Endothelial cell (in vitro differentiated cells): ENCODE data around the gene RPS21. TPM values are rescaled to one million over a fixed set of nuclear protein-coding genes. Genes with fewer than 3 reads are reported as not detected.

Experiments
- DNase-seq: peaks from one replicate; pipeline ENCODE4 v3.0.0; 2021; ENCODE audit warnings: low spot score
- H3K27ac Mint-ChIP-seq: one replicate; pipeline ENCODE4 v1.8.0; 2021; ENCODE audit warnings: mixed read lengths, inconsistent platforms; ENCODE audit not compliant: unreplicated experiment
- H3K27me3 Mint-ChIP-seq: one replicate; pipeline ENCODE4 v1.8.0; 2021; ENCODE audit warnings: mild to moderate bottlenecking, moderate library complexity, mixed read lengths, inconsistent platforms; ENCODE audit not compliant: unreplicated experiment
- H3K36me3 Mint-ChIP-seq: one replicate; pipeline ENCODE4 v1.8.0; 2021; ENCODE audit warnings: mild to moderate bottlenecking, low read depth, mixed read lengths, inconsistent platforms; ENCODE audit not compliant: unreplicated experiment
- H3K4me1 Mint-ChIP-seq: one replicate; pipeline ENCODE4 v1.8.0; 2021; ENCODE audit warnings: mild to moderate bottlenecking, mixed read lengths, inconsistent platforms; ENCODE audit not compliant: unreplicated experiment
- H3K4me3 Mint-ChIP-seq: one replicate; pipeline ENCODE4 v1.8.0; 2021; ENCODE audit warnings: mild to moderate bottlenecking, mixed read lengths, inconsistent platforms; ENCODE audit not compliant: unreplicated experiment
- H3K9me3 Mint-ChIP-seq: one replicate; pipeline ENCODE4 v1.8.0; 2021; ENCODE audit warnings: mixed read lengths, inconsistent platforms; ENCODE audit not compliant: unreplicated experiment
- CTCF ChIP-seq: fragments of 200-600 bp; sonication (generic); IDR thresholded peaks from one replicate; pipeline ENCODE4 v1.5.0; 2021; ENCODE audit warnings: antibody characterized with exemption; ENCODE audit not compliant: unreplicated experiment
- total RNA-seq: library from RNA; stranded (reverse); fragmentation: NEBNext Ultra II Directional; extraction: Animal tissue kit (Norgen Biotek cat#: 25700); gene quantifications from one replicate; pipeline ENCODE4 v1.2.1, GENCODE V29; 2021; ENCODE audit not compliant: unreplicated experiment

RPS21 gene
- total RNA-seq, 1 donor from 2014 or later, result 1,710 TPM

GRCh38 chr20:62416651-62417637 is 30.0 kb downstream of the RPS21 start:
- Mint-ChIP-seq H3K36me3 (peaks cover 4% of the 10 kb centered on the region), H3K4me3 (no peak overlapping the region), H3K27me3 (peaks cover 10% of the 10 kb centered on the region), H3K9me3 (no peaks in the 10 kb centered on the region), H3K27ac (no peak overlapping the region), H3K4me1 (no peaks in the 10 kb centered on the region)
- TF ChIP-seq CTCF, result no peak
- no peak for DNase-seq

- no peak for TF ChIP-seq CTCF
- Mint-ChIP-seq H3K27me3 (peaks cover 10% of the 10 kb centered on the region), H3K4me1 (no peaks in the 10 kb centered on the region), H3K4me3 (no peak overlapping the region), H3K9me3 (no peaks in the 10 kb centered on the region), H3K27ac (no peak overlapping the region), H3K36me3 (peaks cover 4% of the 10 kb centered on the region)
- no peak for DNase-seq
Observed at GRCh38 chr20:62417981-62418708, 31.2 kb downstream of the RPS21 start.

GRCh38 chr20:62418709-62419487 is 32.0 kb downstream of the RPS21 start:
- no peak for DNase-seq
- H3K4me3 Mint-ChIP-seq, result no peak overlapping the region
- H3K9me3 Mint-ChIP-seq, result no peaks in the 10 kb centered on the region
- TF ChIP-seq CTCF, result no peak
- peaks cover 10% of the 10 kb centered on the region for H3K27me3 Mint-ChIP-seq
- H3K27ac Mint-ChIP-seq, result no peak overlapping the region
- no peaks in the 10 kb centered on the region for H3K4me1 Mint-ChIP-seq
- H3K36me3 Mint-ChIP-seq, result peaks cover 4% of the 10 kb centered on the region

GRCh38 chr20:62419759-62420158 is 32.9 kb downstream of the RPS21 start:
- Mint-ChIP-seq H3K27ac (no peak overlapping the region), H3K4me3 (no peak overlapping the region), H3K9me3 (no peaks in the 10 kb centered on the region), H3K27me3 (peaks cover 10% of the 10 kb centered on the region), H3K36me3 (peaks cover 4% of the 10 kb centered on the region), H3K4me1 (no peaks in the 10 kb centered on the region)
- DNase-seq, result no peak
- TF ChIP-seq CTCF, result no peak
